Tibial artery (tissue), 4 donors: Measurements from ENCODE around the gene KDM5B.

Experiments used
- DNase-seq, 2 donors: peaks; one replicate each; pipeline ENCODE4 v3.0.0-alpha.2; 2019
- H3K27ac ChIP-seq, 2 donors: fragments of 200-600 bp; sonication (generic) in 1 of 2; 1 replicate in 1 of 2; 2 replicates in 1 of 2; pipeline ENCODE4 v1.5.1; 2018 to 2019; ENCODE audit warnings: mild to moderate bottlenecking in 1 of 2
- H3K27me3 ChIP-seq, 2 donors: fragments of 200-600 bp; sonication (generic) in 1 of 2; one replicate each; pipeline versions ENCODE4 v1.5.1 to v1.6.0; 2016 to 2019
- H3K36me3 ChIP-seq, 3 donors: fragments of 200-600 bp; sonication (generic) in 2 of 3; one replicate each; pipeline ENCODE4 v1.5.1; 2016 to 2019; ENCODE audit warnings: mild to moderate bottlenecking in 2 of 3
- H3K4me1 ChIP-seq, 4 donors: fragments of 200-600 bp; sonication (generic) in 2 of 4; 1 replicate in 3 of 4; 2 replicates in 1 of 4; pipeline ENCODE4 v1.5.1; 2016 to 2019
- H3K4me3 ChIP-seq, 2 donors: fragments of 200-600 bp; sonication (generic) in 1 of 2; 1 replicate in 1 of 2; 2 replicates in 1 of 2; pipeline ENCODE4 v1.5.1; 2018 to 2019; ENCODE audit warnings: mild to moderate bottlenecking in 2 of 2
- H3K9me3 ChIP-seq, 3 donors: fragments of 200-600 bp; sonication (generic) in 1 of 3; one replicate each; pipeline ENCODE4 v1.5.1; 2016 to 2019
- intact Hi-C: fragments of 100-400 bp; cut with DNase I; formaldehyde crosslinking; loops from one replicate; pipeline ENCODE4 v1.15.0; 2023; ENCODE audit warnings: low total_unique reads
- TF ChIP-seq, protein P1 (sequence below), 2 experiments: fragments of 200-600 bp in 1 of 2; fragments of 450-650 bp in 1 of 2; IDR thresholded peaks; one replicate each; pipeline ENCODE4 v1.5.1; 2017 to 2019; ENCODE audit warnings: antibody characterized with exemption in 2 of 2, mild to moderate bottlenecking in 1 of 2, moderate library complexity in 1 of 2

KDM5B gene

GRCh38 chr1:202708456-202709275, 99.6 kb downstream of the KDM5B start:
- intact Hi-C loops, result no loop called here
- peaks cover 0 to 80% of the 10 kb centered on the region in 2 donors for H3K27me3 ChIP-seq
- H3K36me3 ChIP-seq, result no peaks in the 10 kb centered on the region
- TF ChIP-seq, protein P1, sequence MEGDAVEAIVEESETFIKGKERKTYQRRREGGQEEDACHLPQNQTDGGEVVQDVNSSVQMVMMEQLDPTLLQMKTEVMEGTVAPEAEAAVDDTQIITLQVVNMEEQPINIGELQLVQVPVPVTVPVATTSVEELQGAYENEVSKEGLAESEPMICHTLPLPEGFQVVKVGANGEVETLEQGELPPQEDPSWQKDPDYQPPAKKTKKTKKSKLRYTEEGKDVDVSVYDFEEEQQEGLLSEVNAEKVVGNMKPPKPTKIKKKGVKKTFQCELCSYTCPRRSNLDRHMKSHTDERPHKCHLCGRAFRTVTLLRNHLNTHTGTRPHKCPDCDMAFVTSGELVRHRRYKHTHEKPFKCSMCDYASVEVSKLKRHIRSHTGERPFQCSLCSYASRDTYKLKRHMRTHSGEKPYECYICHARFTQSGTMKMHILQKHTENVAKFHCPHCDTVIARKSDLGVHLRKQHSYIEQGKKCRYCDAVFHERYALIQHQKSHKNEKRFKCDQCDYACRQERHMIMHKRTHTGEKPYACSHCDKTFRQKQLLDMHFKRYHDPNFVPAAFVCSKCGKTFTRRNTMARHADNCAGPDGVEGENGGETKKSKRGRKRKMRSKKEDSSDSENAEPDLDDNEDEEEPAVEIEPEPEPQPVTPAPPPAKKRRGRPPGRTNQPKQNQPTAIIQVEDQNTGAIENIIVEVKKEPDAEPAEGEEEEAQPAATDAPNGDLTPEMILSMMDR (IDR thresholded peaks at IDR 0.05), result no peak
- no peak for DNase-seq
- peaks cover 0 to 22% (median 16%) of the 10 kb centered on the region in 4 donors for H3K4me1 ChIP-seq
- no peak overlapping the region for H3K4me3 ChIP-seq
- no peak overlapping the region for H3K27ac ChIP-seq
- H3K9me3 ChIP-seq, result no peaks in the 10 kb centered on the region

- H3K9me3 ChIP-seq, result no peaks in the 10 kb centered on the region
- H3K27me3 ChIP-seq, result peaks cover 0 to 98% of the 10 kb centered on the region in 2 donors
- intact Hi-C loops, result no loop called here
- no peaks in the 10 kb centered on the region for H3K36me3 ChIP-seq
- H3K27ac ChIP-seq, result no peak overlapping the region
- H3K4me1 ChIP-seq, result peaks cover 0 to 22% (median 16%) of the 10 kb centered on the region in 4 donors
- TF ChIP-seq, protein P1 (IDR thresholded peaks at IDR 0.05), result no peak
- H3K4me3 ChIP-seq, result no peak overlapping the region
- no peak for DNase-seq
These were observed 101.4 kb downstream of the KDM5B start for GRCh38 chr1:202706851-202707250.

- DNase-seq, result no peak
- Histone ChIP-seq H3K9me3 (no peaks in the 10 kb centered on the region), H3K36me3 (no peaks in the 10 kb centered on the region), H3K27me3 (peaks cover 0 to 83% of the 10 kb centered on the region in 2 donors), H3K4me3 (no peak overlapping the region), H3K27ac (no peak overlapping the region), H3K4me1 (peaks cover 0 to 7% (median 6%) of the 10 kb centered on the region in 4 donors)
- TF ChIP-seq, protein P1 (IDR thresholded peaks at IDR 0.05), result no peak
- intact Hi-C loops, result no loop called here
These were observed 103.6 kb downstream of the KDM5B start for GRCh38 chr1:202704601-202705000.

GRCh38 chr1:202703191-202703590, 105.0 kb downstream of the KDM5B start:
- H3K4me1 ChIP-seq, result no peaks in the 10 kb centered on the region
- no peak overlapping the region for H3K4me3 ChIP-seq
- no peak overlapping the region for H3K27ac ChIP-seq
- peaks cover 0 to 74% of the 10 kb centered on the region in 2 donors for H3K27me3 ChIP-seq
- intact Hi-C loops, result no loop called here
- TF ChIP-seq, protein P1 (IDR thresholded peaks at IDR 0.05), result no peak
- H3K36me3 ChIP-seq, result no peaks in the 10 kb centered on the region
- DNase-seq, result no peak
- no peaks in the 10 kb centered on the region for H3K9me3 ChIP-seq

DNA sequence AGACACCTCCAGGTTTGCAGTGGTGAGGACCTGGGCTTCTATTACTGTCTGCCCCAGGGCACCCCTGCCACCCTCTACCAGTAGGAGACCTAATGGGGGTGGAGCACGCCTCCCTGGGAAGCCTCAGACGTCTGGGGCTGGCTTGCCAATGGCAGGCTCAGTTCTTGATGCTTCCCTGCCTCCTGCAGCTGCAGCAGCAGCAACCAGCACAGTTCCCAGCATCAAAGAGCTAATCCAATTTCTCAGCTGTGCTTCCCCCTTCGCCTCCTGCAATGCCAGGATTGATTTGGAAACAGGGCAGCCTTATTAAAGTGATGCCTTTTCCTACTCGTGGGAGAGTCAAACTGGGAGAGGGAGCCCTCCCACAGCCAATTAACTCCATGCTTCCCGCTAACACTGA, 106.1 kb downstream of the KDM5B start:
- Histone ChIP-seq H3K27ac (no peak overlapping the region), H3K4me3 (no peak overlapping the region), H3K4me1 (no peaks in the 10 kb centered on the region), H3K36me3 (no peaks in the 10 kb centered on the region), H3K27me3 (peaks cover 0 to 74% of the 10 kb centered on the region in 2 donors), H3K9me3 (no peaks in the 10 kb centered on the region)
- TF ChIP-seq, protein P1 (IDR thresholded peaks at IDR 0.05), result no peak
- DNase-seq, result no peak
- intact Hi-C loops, result no loop called here
